SK-N-SH (cell line): ENCODE data around the gene RER1. TPM values are rescaled to one million over a fixed set of nuclear protein-coding genes. Genes with fewer than 3 reads are reported as not detected.

Source experiments
- CTCF ChIA-PET: fragments of 300-600, 350-600 bp; formaldehyde crosslinking; extraction: SDS; loops from one replicate; lab custom pipeline; 2021; lab: Yijun Ruan, JAX
- POLR2A ChIA-PET: fragments of 350-600 bp; sonication (Branson Sonifier 250); formaldehyde crosslinking; extraction: SDS; loops from one replicate; lab custom pipeline; 2020; ENCODE audit warnings: antibody characterized with exemption, inconsistent platforms; lab: Yijun Ruan, JAX
- DNase-seq: peaks from one replicate; pipeline ENCODE4 v3.0.0; 2012
- H2AFZ ChIP-seq: fragments of 200-600 bp; sonication (generic); 2 replicates; pipeline ENCODE4 v1.8.1; 2016; ENCODE audit warnings: antibody characterized with exemption, mild to moderate bottlenecking, low read depth
- H3F3A ChIP-seq: fragments of 200-600 bp; sonication (generic); replicated peaks from 2 replicates; pipeline ENCODE3; 2016; ENCODE audit warnings: antibody characterized with exemption, mild to moderate bottlenecking; ENCODE audit not compliant: insufficient read depth
- H3K27ac ChIP-seq, 2 experiments: fragments of 200-500 bp in 1 of 2; fragments of 200-600 bp in 1 of 2; sonication (Bioruptor generic) in 1 of 2; sonication (generic), shearing (Covaris generic) in 1 of 2; 2 replicates each; pipeline versions ENCODE4 v1.5.1 to v1.6.1; 2014 to 2016; ENCODE audit warnings: low read depth in 2 of 2, inconsistent platforms in 1 of 2, low read length in 1 of 2, mild to moderate bottlenecking in 1 of 2, mixed read lengths in 1 of 2
- H3K27me3 ChIP-seq: fragments of 200-600 bp; sonication (generic), shearing (Covaris generic); 2 replicates; pipeline ENCODE4 v1.6.1; 2016; ENCODE audit warnings: mixed run types; ENCODE audit not compliant: insufficient read depth
- H3K36me3 ChIP-seq, 2 experiments: fragments of 200-500 bp in 1 of 2; fragments of 200-600 bp in 1 of 2; sonication (Bioruptor generic) in 1 of 2; sonication (generic) in 1 of 2; replicated peaks in 1 of 2; 2 replicates each; pipeline versions ENCODE3 to v1.5.1; 2014 to 2016; ENCODE audit warnings: low read length in 1 of 2, mild to moderate bottlenecking in 1 of 2; ENCODE audit not compliant: insufficient read depth in 2 of 2, control insufficient read depth in 1 of 2
- H3K4me1 ChIP-seq, 2 experiments: fragments of 200-500 bp in 1 of 2; fragments of 200-600 bp in 1 of 2; sonication (Bioruptor generic) in 1 of 2; sonication (generic), shearing (Covaris generic) in 1 of 2; 2 replicates each; pipeline versions ENCODE4 v1.5.1 to v1.6.1; 2014 to 2016; ENCODE audit warnings: low read depth in 1 of 2, low read length in 1 of 2, mixed run types in 1 of 2; ENCODE audit not compliant: insufficient read depth in 2 of 2, control insufficient read depth in 1 of 2
- H3K4me2 ChIP-seq: fragments of 200-600 bp; sonication (generic), shearing (Covaris generic); 2 replicates; pipeline ENCODE4 v1.6.1; 2017; ENCODE audit warnings: mixed run types
- H3K4me3 ChIP-seq, 2 experiments: fragments of 200-500 bp in 1 of 2; fragments of 200-600 bp in 1 of 2; sonication (Bioruptor generic) in 1 of 2; sonication (generic), shearing (Covaris generic) in 1 of 2; 2 replicates each; pipeline versions ENCODE4 v1.5.1 to v1.8.1; 2014 to 2016; ENCODE audit warnings: low read depth in 2 of 2, inconsistent platforms in 1 of 2, low read length in 1 of 2, mild to moderate bottlenecking in 1 of 2, mixed read lengths in 1 of 2, moderate library complexity in 1 of 2
- H3K79me2 ChIP-seq: fragments of 200-600 bp; sonication (generic); 2 replicates; pipeline ENCODE4 v1.8.1; 2017; ENCODE audit warnings: mild to moderate bottlenecking; ENCODE audit not compliant: insufficient read depth
- H3K9ac ChIP-seq: fragments of 200-600 bp; sonication (generic); 2 replicates; pipeline ENCODE4 v1.6.1; 2017; ENCODE audit warnings: mixed run types
- H3K9me2 ChIP-seq: fragments of 200-600 bp; sonication (generic); 2 replicates; pipeline ENCODE4 v1.6.1; 2017; ENCODE audit warnings: mixed run types
- H3K9me3 ChIP-seq: fragments of 200-600 bp; sonication (generic); 2 replicates; pipeline ENCODE4 v1.6.1; 2017; ENCODE audit warnings: mixed run types, mild to moderate bottlenecking, moderate library complexity
- H4K20me1 ChIP-seq: fragments of 200-600 bp; sonication (generic); 2 replicates; pipeline ENCODE4 v1.6.1; 2017; ENCODE audit warnings: mild to moderate bottlenecking, mixed run types; ENCODE audit not compliant: insufficient read depth
- ELF1 ChIP-seq: IDR thresholded peaks from 2 replicates; pipeline ENCODE4 v1.4.0; 2012
- GATA2 ChIP-seq: sonication (generic); formaldehyde crosslinking; IDR thresholded peaks from 2 replicates; pipeline ENCODE4 v1.5.0; 2020; ENCODE audit warnings: mild to moderate bottlenecking, missing genetic modification reagents
- MXI1 ChIP-seq: IDR thresholded peaks from 2 replicates; pipeline ENCODE4 v1.6.1; 2012; ENCODE audit warnings: mild to moderate bottlenecking, low read depth, low read length, improper control_type of control experiment
- POLR2AphosphoS5 ChIP-seq: IDR thresholded peaks from 2 replicates; pipeline ENCODE4 v1.6.1; 2012; ENCODE audit warnings: low read depth, low read length
- RFX5 ChIP-seq: IDR thresholded peaks from 2 replicates; pipeline ENCODE4 v1.6.1; 2012; ENCODE audit warnings: mild to moderate bottlenecking, improper control_type of control experiment, low read length
- RXRA ChIP-seq: IDR thresholded peaks from 2 replicates; pipeline ENCODE4 v1.4.0; 2012; ENCODE audit warnings: low read depth, mild to moderate bottlenecking, borderline replicate concordance
- SIN3A ChIP-seq: IDR thresholded peaks from 2 replicates; pipeline ENCODE4 v1.6.1; 2012; ENCODE audit warnings: low read depth, mild to moderate bottlenecking, low read length, moderate library complexity, borderline replicate concordance
- SMC3 ChIP-seq: IDR thresholded peaks from 2 replicates; pipeline ENCODE4 v1.6.1; 2012; ENCODE audit warnings: low read depth, low read length, improper control_type of control experiment
- TAF1 ChIP-seq: IDR thresholded peaks from 2 replicates; pipeline ENCODE4 v1.6.1; 2012; ENCODE audit warnings: low read depth, mild to moderate bottlenecking, low read length, moderate library complexity, borderline replicate concordance
- TCF12 ChIP-seq: IDR thresholded peaks from 2 replicates; pipeline ENCODE4 v1.4.0; 2012
- TEAD4 ChIP-seq: IDR thresholded peaks from 2 replicates; pipeline ENCODE4 v1.4.0; 2012; ENCODE audit warnings: mild to moderate bottlenecking, borderline replicate concordance; ENCODE audit not compliant: insufficient read depth
- YY1 ChIP-seq: IDR thresholded peaks from 2 replicates; pipeline ENCODE4 v1.4.0; 2012; ENCODE audit warnings: low read depth, mild to moderate bottlenecking
- WGBS: methylation state at CpG from one replicate; pipeline ENCODE4 v1.1.6; 2017; ENCODE audit warnings: low lambda C conversion rate; 5-methylcytosine and 5-hydroxymethylcytosine counted together
- polyA plus RNA-seq, 3 experiments: library from polyadenylated mRNA; depleted of rRNA; stranded (reverse); fragments of >200 nt; gene quantifications; 2 replicates each; pipeline ENCODE4 v1.2.3, GENCODE V29; 2012
- TF ChIP-seq, protein P1 (sequence below): fragments of 150-350 bp; IDR thresholded peaks from 2 replicates; pipeline ENCODE4 v1.6.1; 2016; ENCODE audit warnings: mild to moderate bottlenecking, low read depth, low read length
- TF ChIP-seq, protein P2 (sequence below): IDR thresholded peaks from 2 replicates; pipeline ENCODE4 v1.6.1; 2012; ENCODE audit warnings: mild to moderate bottlenecking, low read depth, low read length, moderate library complexity
- TF ChIP-seq, protein P3 (sequence below): IDR thresholded peaks from 2 replicates; pipeline ENCODE4 v1.4.0; 2012; ENCODE audit warnings: low read depth

RER1 gene
- polyA plus RNA-seq, 1 of the 3 experiments (the other 2 are of a cell fraction): 181 TPM

DNA sequence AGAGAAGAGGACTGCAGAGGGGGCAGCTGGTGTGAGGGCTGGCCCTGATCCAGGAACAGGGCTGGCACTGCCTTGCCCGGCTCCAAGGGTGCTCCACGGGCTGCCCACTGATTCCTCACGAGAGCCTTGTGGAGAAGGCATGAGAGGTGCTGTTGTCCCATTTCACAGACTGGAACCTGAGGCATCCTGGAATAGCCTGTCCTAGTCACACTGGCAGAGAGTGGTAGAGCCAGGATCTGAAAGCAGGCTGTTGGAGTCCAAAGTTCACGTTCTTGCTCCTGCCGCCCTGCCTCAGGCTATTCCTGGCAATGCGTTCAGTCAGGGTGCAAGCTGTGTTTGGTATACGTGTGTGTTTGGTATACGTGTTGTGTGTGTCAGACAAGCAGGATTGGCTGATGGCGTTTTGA, 1.8 kb downstream of the RER1 start:
- CTCF ChIA-PET: interaction anchor here (0.8 to 7.8 kb wide), 3 partner anchors 10 to 198 kb away, joined by 3 to 64 read pairs (median 7); partner anchors contain the start of gene FAAP20
- H3K79me2 ChIP-seq: peaks cover 82% of the 10 kb centered on the region
- H3K36me3 ChIP-seq: peaks cover 20 to 52% of the 10 kb centered on the region in 2 experiments
- TF ChIP-seq SIN3A (no peak), TEAD4 (no peak), TAF1 (no peak), YY1 (no peak), RFX5 (no peak), ELF1 (no peak), SMC3 (no peak), POLR2AphosphoS5 (no peak)
- TF ChIP-seq, protein P1, sequence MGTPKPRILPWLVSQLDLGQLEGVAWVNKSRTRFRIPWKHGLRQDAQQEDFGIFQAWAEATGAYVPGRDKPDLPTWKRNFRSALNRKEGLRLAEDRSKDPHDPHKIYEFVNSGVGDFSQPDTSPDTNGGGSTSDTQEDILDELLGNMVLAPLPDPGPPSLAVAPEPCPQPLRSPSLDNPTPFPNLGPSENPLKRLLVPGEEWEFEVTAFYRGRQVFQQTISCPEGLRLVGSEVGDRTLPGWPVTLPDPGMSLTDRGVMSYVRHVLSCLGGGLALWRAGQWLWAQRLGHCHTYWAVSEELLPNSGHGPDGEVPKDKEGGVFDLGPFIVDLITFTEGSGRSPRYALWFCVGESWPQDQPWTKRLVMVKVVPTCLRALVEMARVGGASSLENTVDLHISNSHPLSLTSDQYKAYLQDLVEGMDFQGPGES: no peak
- no peaks in the 10 kb centered on the region for H3K9me3 ChIP-seq
- no peak overlapping the region for H3K27ac ChIP-seq
- H3K4me1 ChIP-seq: peaks cover 0 to 24% of the 10 kb centered on the region in 2 experiments; a peak in 2 of 4 replicates
- no peak for DNase-seq
- H4K20me1 ChIP-seq: peaks cover 35% of the 10 kb centered on the region
- peak overlapping the region; percentile 95 for H3K4me2 ChIP-seq
- no peaks in the 10 kb centered on the region for H3K9me2 ChIP-seq
- no peak overlapping the region; the same call in 1 of the 2 replicates for H3K9ac ChIP-seq
- POLR2A ChIA-PET: interaction anchor here (1.4 kb wide), 1 partner anchor 184 kb away, joined by 4 read pairs; no protein-coding TSS in a partner anchor
- H3F3A ChIP-seq: peaks cover 3% of the 10 kb centered on the region
- H2AFZ ChIP-seq: no peak overlapping the region
- H3K4me3 ChIP-seq: peak overlapping the region in 1 of 2 experiments; percentile 2; a peak in 2 of 4 replicates
- WGBS: 77% methylated on average over 7 of the region's 9 CpGs
- no peaks in the 10 kb centered on the region for H3K27me3 ChIP-seq

DNA sequence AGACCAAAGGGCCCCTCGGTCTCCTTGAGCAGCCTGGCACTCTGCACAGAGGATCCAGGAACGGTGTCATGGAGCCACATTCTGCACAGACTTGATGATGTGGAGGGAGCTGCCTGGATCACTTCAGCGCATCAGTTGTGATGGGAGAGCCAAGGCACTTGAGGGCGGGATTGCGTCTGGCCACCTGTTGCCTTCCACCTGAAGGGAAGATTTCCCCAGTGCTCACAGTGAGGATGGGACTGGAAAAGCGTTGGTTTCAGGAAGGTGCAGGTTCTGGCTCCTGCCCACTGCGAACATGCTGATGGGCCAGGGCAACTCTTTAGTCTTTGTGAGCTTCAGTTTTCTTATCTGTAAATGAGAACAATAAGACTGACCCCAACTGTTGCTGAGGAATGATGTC, 2.6 kb downstream of the RER1 start:
- Histone ChIP-seq H2AFZ (no peak overlapping the region), H3F3A (peaks cover 9% of the 10 kb centered on the region), H3K27me3 (no peaks in the 10 kb centered on the region), H3K79me2 (peaks cover 87% of the 10 kb centered on the region), H3K4me1 (peaks cover 0 to 24% of the 10 kb centered on the region in 2 experiments; a peak in 2 of 4 replicates), H3K4me2 (0 out of 2 replicates have a peak overlapping the region, but pooled peaks have one; percentile 95), H4K20me1 (peaks cover 35% of the 10 kb centered on the region), H3K9me2 (no peaks in the 10 kb centered on the region), H3K36me3 (peaks cover 26 to 58% of the 10 kb centered on the region in 2 experiments), H3K27ac (no peak overlapping the region), H3K4me3 (no peak overlapping the region), H3K9ac (no peak overlapping the region), H3K9me3 (no peaks in the 10 kb centered on the region)
- DNase-seq: no peak
- TF ChIP-seq SIN3A (no peak), POLR2AphosphoS5 (no peak), GATA2 (CRISPR knock-in tag) (no peak), TCF12 (no peak), TEAD4 (no peak), TAF1 (no peak), RXRA (no peak), MXI1 (no peak)
- TF ChIP-seq, protein P2, sequence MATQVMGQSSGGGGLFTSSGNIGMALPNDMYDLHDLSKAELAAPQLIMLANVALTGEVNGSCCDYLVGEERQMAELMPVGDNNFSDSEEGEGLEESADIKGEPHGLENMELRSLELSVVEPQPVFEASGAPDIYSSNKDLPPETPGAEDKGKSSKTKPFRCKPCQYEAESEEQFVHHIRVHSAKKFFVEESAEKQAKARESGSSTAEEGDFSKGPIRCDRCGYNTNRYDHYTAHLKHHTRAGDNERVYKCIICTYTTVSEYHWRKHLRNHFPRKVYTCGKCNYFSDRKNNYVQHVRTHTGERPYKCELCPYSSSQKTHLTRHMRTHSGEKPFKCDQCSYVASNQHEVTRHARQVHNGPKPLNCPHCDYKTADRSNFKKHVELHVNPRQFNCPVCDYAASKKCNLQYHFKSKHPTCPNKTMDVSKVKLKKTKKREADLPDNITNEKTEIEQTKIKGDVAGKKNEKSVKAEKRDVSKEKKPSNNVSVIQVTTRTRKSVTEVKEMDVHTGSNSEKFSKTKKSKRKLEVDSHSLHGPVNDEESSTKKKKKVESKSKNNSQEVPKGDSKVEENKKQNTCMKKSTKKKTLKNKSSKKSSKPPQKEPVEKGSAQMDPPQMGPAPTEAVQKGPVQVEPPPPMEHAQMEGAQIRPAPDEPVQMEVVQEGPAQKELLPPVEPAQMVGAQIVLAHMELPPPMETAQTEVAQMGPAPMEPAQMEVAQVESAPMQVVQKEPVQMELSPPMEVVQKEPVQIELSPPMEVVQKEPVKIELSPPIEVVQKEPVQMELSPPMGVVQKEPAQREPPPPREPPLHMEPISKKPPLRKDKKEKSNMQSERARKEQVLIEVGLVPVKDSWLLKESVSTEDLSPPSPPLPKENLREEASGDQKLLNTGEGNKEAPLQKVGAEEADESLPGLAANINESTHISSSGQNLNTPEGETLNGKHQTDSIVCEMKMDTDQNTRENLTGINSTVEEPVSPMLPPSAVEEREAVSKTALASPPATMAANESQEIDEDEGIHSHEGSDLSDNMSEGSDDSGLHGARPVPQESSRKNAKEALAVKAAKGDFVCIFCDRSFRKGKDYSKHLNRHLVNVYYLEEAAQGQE: no peak
- TF ChIP-seq, protein P3, sequence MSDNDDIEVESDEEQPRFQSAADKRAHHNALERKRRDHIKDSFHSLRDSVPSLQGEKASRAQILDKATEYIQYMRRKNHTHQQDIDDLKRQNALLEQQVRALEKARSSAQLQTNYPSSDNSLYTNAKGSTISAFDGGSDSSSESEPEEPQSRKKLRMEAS: no peak
- TF ChIP-seq, protein P1: no peak
- ChIA-PET CTCF (interaction anchor here (1.0 to 2.6 kb wide), 2 partner anchors 10 to 12 kb away, joined by 5 to 7 read pairs; no protein-coding TSS in a partner anchor), POLR2A (interaction anchor here (1.4 kb wide), 1 partner anchor 185 kb away, joined by 4 read pairs; no protein-coding TSS in a partner anchor)
- WGBS: 100% methylated on average over 2 of the region's 7 CpGs
